Mucosa of descending colon (tissue), 3 donors: ENCODE results near the gene ERP44. TPM values are rescaled to one million over a fixed set of nuclear protein-coding genes. Genes with fewer than 3 reads are reported as not detected.
"Not testable (repeated sequence)": the region's sequence is repeated elsewhere in the genome, so short reads cannot be mapped to it uniquely, and the experiment has no call there.

ENCODE experiments used
- ATAC-seq: fragments of 200-7000 bp; cut with Tn5 transposase; one replicate; pipeline ENCODE4 v1.9.1; 2020; ENCODE audit warnings: mild to moderate bottlenecking, moderate library complexity
- DNase-seq, 3 donors: peaks; one replicate each; pipeline ENCODE4 v3.0.0-alpha.2; 2020
- H3K36me3 ChIP-seq: fragments of 200-600 bp; one replicate; pipeline ENCODE4 v1.8.0; 2021; ENCODE audit warnings: low read depth, mild to moderate bottlenecking
- H3K4me1 ChIP-seq: fragments of 200-600 bp; one replicate; pipeline ENCODE4 v1.8.0; 2021; ENCODE audit warnings: low read depth, mild to moderate bottlenecking
- H3K4me3 ChIP-seq: fragments of 200-600 bp; one replicate; pipeline ENCODE4 v1.8.0; 2021; ENCODE audit warnings: mild to moderate bottlenecking
- H3K9me3 ChIP-seq: fragments of 200-600 bp; one replicate; pipeline ENCODE4 v1.8.0; 2021; ENCODE audit warnings: mild to moderate bottlenecking
- CTCF ChIP-seq: fragments of 200-600 bp; IDR thresholded peaks from one replicate; pipeline ENCODE4 v1.8.0; 2022; ENCODE audit warnings: antibody characterized with exemption, mild to moderate bottlenecking
- intact Hi-C, 2 donors: fragments of 100-400 bp; cut with DNase I in 1 of 2; cut with micrococcal nuclease in 1 of 2; formaldehyde crosslinking; loops; one replicate each; pipeline versions ENCODE4 v1.11.0 to v1.11.1; 2022; cut with DNase I, micrococcal nuclease
- long read RNA-seq, 2 donors: library from polyadenylated mRNA; unstranded; transcript quantifications; one replicate each; pipeline ENCODE4 v2.0.0, GENCODE V29; 2019 to 2021
- total RNA-seq, 3 donors: library from RNA; stranded (reverse); fragmentation: NEBNext Ultra II Directional in 2 of 3; extraction: Animal tissue kit (Norgen Biotek cat#: 25700) in 2 of 3; gene quantifications; one replicate each; pipeline versions ENCODE4 v1.2.1 to v1.2.4, GENCODE V29; 2021 to 2023
- donor health status: DM: no; HTN: no; CAD: no; lungs with moderate emphysema.
- donor health status: DM: no; HTN: no; CAD: no.
- donor health status: DM: no; HTN: yes; CAD: no.

The ERP44 gene
- 10 to 100 TPM; 19.5 to 29.7 (median 26.4) TPM for total RNA-seq
- long read RNA-seq, donor 1, full-length matches to known transcripts: 62 of 77 reads
- long read RNA-seq, donor 1, partial matches to known transcripts: 8 of 77 reads
- long read RNA-seq, donor 1, other reads (novel, unspliced or antisense): 7 of 77 reads
- long read RNA-seq, donor 2, full-length matches to known transcripts: 158 of 165 reads
- long read RNA-seq, donor 2, partial matches to known transcripts: 3 of 165 reads
- long read RNA-seq, donor 2, other reads (novel, unspliced or antisense): 4 of 165 reads

GRCh38 chr9:100098887-100099721 is at the start of gene ERP44, which contains the start of gene INVS:
ERP44 (minus strand) TSS chr9:100099000; CDS start chr9:100098840, 160 bp downstream.
INVS (plus strand) TSS chr9:100099243; CDS start chr9:100104522, 5,279 bp downstream.
- H3K4me3 ChIP-seq: peak within 1 kb of the TSS; percentile 89
- no peak for TF ChIP-seq CTCF
- H3K4me1 ChIP-seq: peaks cover 24% of the 10 kb centered on the region
- intact Hi-C loops: no loop called here
- no peaks in the 10 kb centered on the region for H3K36me3 ChIP-seq
- peak; percentile 96 for ATAC-seq
- DNase-seq: peak; percentile 97 to 99 (median 99)
- no peaks in the 10 kb centered on the region for H3K9me3 ChIP-seq

- H3K36me3 ChIP-seq, H3K9me3 ChIP-seq, H3K4me3 ChIP-seq, ATAC-seq, DNase-seq, H3K4me1 ChIP-seq, intact Hi-C loops: not testable (repeated sequence)
These were observed 47.2 kb upstream of the ERP44 start for GRCh38 chr9:100145976-100146375.

GRCh38 chr9:100145167-100145934 is 46.6 kb upstream of the ERP44 start:
- intact Hi-C loops, ATAC-seq, DNase-seq, H3K9me3 ChIP-seq, H3K4me3 ChIP-seq, H3K36me3 ChIP-seq, H3K4me1 ChIP-seq: not testable (repeated sequence)

- DNase-seq, intact Hi-C loops, H3K9me3 ChIP-seq, H3K4me3 ChIP-seq, H3K36me3 ChIP-seq, ATAC-seq, H3K4me1 ChIP-seq: not testable (repeated sequence)
These were observed 43.1 kb upstream of the ERP44 start for GRCh38 chr9:100141862-100142261.

- DNase-seq, H3K4me1 ChIP-seq, H3K4me3 ChIP-seq, intact Hi-C loops, ATAC-seq, H3K9me3 ChIP-seq, H3K36me3 ChIP-seq: not testable (repeated sequence)
These were observed 41.5 kb upstream of the ERP44 start for GRCh38 chr9:100140303-100140702.

- H3K4me3 ChIP-seq, ATAC-seq, H3K36me3 ChIP-seq, intact Hi-C loops, H3K9me3 ChIP-seq, DNase-seq, H3K4me1 ChIP-seq: not testable (repeated sequence)
These were observed 38.0 kb upstream of the ERP44 start for GRCh38 chr9:100136799-100137198.

- no peaks in the 10 kb centered on the region for H3K9me3 ChIP-seq
- no peak overlapping the region for H3K4me3 ChIP-seq
- no peaks in the 10 kb centered on the region for H3K36me3 ChIP-seq
- H3K4me1 ChIP-seq: no peaks in the 10 kb centered on the region
- ATAC-seq (no peak), DNase-seq (no peak)
- TF ChIP-seq CTCF: no peak
- intact Hi-C loops: no loop called here
These were observed 35.9 kb upstream of the ERP44 start for GRCh38 chr9:100134731-100135130.
